Cardiac septum (tissue), 1 donor: ENCODE data around the gene PHLDA1. TPM values are rescaled to one million over a fixed set of nuclear protein-coding genes. Genes with fewer than 3 reads are reported as not detected.
A peak's percentile ranks its signal among the peaks of the same experiment; 100 is the strongest.

Experiments used
- DNase-seq: peaks from one replicate; pipeline ENCODE4 v3.0.0-alpha.2; 2020; ENCODE audit warnings: low spot score
- intact Hi-C: fragments of 100-400 bp; cut with DNase I; formaldehyde crosslinking; loops from one replicate; pipeline ENCODE4 v1.14.0; 2022
- total RNA-seq: library from RNA; stranded (reverse); fragmentation: NEBNext Ultra II Directional; extraction: Animal tissue kit (Norgen Biotek cat#: 25700); gene quantifications from one replicate; pipeline ENCODE4 v1.2.1, GENCODE V29; 2021
- donor health status: DM: no; HTN: no; CAD: no.

PHLDA1 gene
- total RNA-seq, 1 donor from 2014 or later = 99.4 TPM

GRCh38 chr12:76040461-76040860 lies 8.9 kb upstream of the PHLDA1 start:
- no peak for DNase-seq
- intact Hi-C loops = no loop called here

- no peak for DNase-seq
- intact Hi-C loops = no loop called here
Measured at GRCh38 chr12:76038176-76038575, 6.6 kb upstream of the PHLDA1 start.

- intact Hi-C loops = no loop called here
- no peak for DNase-seq
Measured at GRCh38 chr12:76037130-76038103, 5.8 kb upstream of the PHLDA1 start.

GRCh38 chr12:76035045-76035444 lies 3.5 kb upstream of the PHLDA1 start:
- intact Hi-C loops = no loop called here
- DNase-seq = no peak

GRCh38 chr12:76033081-76034011 lies 1.8 kb upstream of the PHLDA1 start:
- no peak for DNase-seq
- intact Hi-C loops = loop anchor here (2.0 to 5.0 kb wide), 6 partner anchors 49 to 411 kb away; partner anchors contain the start of gene NAP1L1

GRCh38 chr12:76032043-76032981 lies 736 bp upstream of the PHLDA1 start:
- intact Hi-C loops = loop anchor here (2.0 to 5.0 kb wide), 6 partner anchors 50 to 410 kb away; partner anchors contain the start of gene NAP1L1
- peak; percentile 82 for DNase-seq

- DNase-seq = no peak
- intact Hi-C loops = loop anchor here (2.0 to 5.0 kb wide), 9 partner anchors 51 to 476 kb away; partner anchors contain the start of gene NAP1L1
Measured at GRCh38 chr12:76031081-76031413, 529 bp downstream of the PHLDA1 start.

- intact Hi-C loops = loop anchor here (2.0 to 5.0 kb wide), 9 partner anchors 52 to 476 kb away; partner anchors contain the start of gene NAP1L1
- no peak for DNase-seq
Measured at GRCh38 chr12:76030341-76031080, 1.1 kb downstream of the PHLDA1 start.

- intact Hi-C loops = loop anchor here (2.0 to 5.0 kb wide), 9 partner anchors 51 to 475 kb away; partner anchors contain the start of gene NAP1L1
- DNase-seq = no peak
Measured at GRCh38 chr12:76029982-76030340, 1.6 kb downstream of the PHLDA1 start.

GRCh38 chr12:76028571-76029277 lies 2.9 kb downstream of the PHLDA1 start:
- intact Hi-C loops = no loop called here
- DNase-seq = no peak

GRCh38 chr12:76026643-76027063 lies 4.9 kb downstream of the PHLDA1 start:
- no peak for DNase-seq
- intact Hi-C loops = no loop called here

GRCh38 chr12:76025601-76026575 lies 5.7 kb downstream of the PHLDA1 start:
- DNase-seq = no peak
- intact Hi-C loops = no loop called here

- intact Hi-C loops = no loop called here
- no peak for DNase-seq
Measured at GRCh38 chr12:76024942-76025600, 6.5 kb downstream of the PHLDA1 start.

GRCh38 chr12:76024102-76024781 lies 7.3 kb downstream of the PHLDA1 start:
- DNase-seq = no peak
- intact Hi-C loops = no loop called here

GRCh38 chr12:76023069-76023690 lies 8.4 kb downstream of the PHLDA1 start:
- intact Hi-C loops = no loop called here
- DNase-seq = no peak
